ENCODE measurements around the gene AARS2.

The AARS2 gene

DNA sequence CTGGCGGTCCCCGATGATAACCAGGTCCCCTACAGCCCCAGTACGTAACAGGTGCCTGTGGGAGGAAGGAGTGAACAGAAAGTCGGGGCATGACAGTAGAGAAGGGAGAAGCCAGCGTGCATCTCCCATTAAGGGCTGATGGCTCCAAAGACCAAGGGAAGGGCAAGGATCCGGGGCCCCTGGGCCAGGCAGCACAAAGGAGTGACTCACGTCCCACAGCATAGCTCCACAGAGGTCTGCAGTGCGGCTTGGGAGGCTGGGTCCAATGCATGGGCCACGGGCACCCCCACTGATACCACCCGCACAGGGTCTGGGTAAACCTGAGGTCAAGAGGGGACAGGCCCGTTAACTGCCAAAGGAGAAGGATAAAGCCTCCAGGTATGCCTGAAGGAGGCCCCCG, 10.3 kb downstream of the AARS2 start:
- no peak for TF ChIP-seq Cebpa-rat (IDR thresholded peaks at IDR 0.05)
- Histone ChIP-seq H3K27ac (no peak overlapping the region), H4K20me1 (peaks cover 43% of the 10 kb centered on the region), H3K4me1 (no peaks in the 10 kb centered on the region), H3K9me3 (no peaks in the 10 kb centered on the region), H3K4me3 (no peak overlapping the region), H3K9ac (no peak overlapping the region), H3K4me2 (no peak overlapping the region), H3K36me3 (peaks cover 94% of the 10 kb centered on the region), H3K27me3 (peaks cover 19% of the 10 kb centered on the region)

GRCh38 chr6:44301782-44302564, 11.2 kb downstream of the AARS2 start:
- peaks cover 28% of the 10 kb centered on the region for H3K27me3 ChIP-seq
- no peak overlapping the region for H3K4me2 ChIP-seq
- H3K4me3 ChIP-seq: no peak overlapping the region
- H3K36me3 ChIP-seq: peaks cover 86% of the 10 kb centered on the region
- no peaks in the 10 kb centered on the region for H3K4me1 ChIP-seq
- no peaks in the 10 kb centered on the region for H3K9me3 ChIP-seq
- H4K20me1 ChIP-seq: peaks cover 52% of the 10 kb centered on the region
- TF ChIP-seq Cebpa-rat (IDR thresholded peaks at IDR 0.05): no peak
- no peak overlapping the region for H3K9ac ChIP-seq
- H3K27ac ChIP-seq: no peak overlapping the region

DNA sequence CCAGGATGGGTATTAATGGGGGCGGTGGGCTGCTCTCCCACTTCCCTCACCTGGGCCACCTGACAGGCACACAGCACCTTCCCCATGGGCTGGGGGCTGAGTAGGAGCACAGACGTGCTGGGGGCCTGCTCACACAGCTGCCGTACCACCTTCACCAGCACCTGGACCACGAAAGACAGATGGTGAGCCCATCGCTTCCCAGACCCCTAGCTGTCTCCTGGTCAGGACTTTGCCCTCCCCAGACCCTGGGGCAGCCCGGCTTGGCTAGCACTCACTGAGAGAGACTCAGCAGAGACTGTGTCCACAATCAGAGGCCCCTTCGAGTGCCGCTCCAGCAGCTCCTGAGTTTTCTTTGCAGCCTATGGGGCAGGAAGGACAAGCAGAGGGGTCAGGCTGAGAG, 12.0 kb downstream of the AARS2 start:
- no peaks in the 10 kb centered on the region for H3K9me3 ChIP-seq
- no peak overlapping the region for H3K4me3 ChIP-seq
- peaks cover 60% of the 10 kb centered on the region for H4K20me1 ChIP-seq
- H3K27me3 ChIP-seq: peaks cover 37% of the 10 kb centered on the region
- no peak for TF ChIP-seq Cebpa-rat (IDR thresholded peaks at IDR 0.05)
- peaks cover 77% of the 10 kb centered on the region for H3K36me3 ChIP-seq
- no peak overlapping the region for H3K4me2 ChIP-seq
- no peak overlapping the region for H3K9ac ChIP-seq
- H3K4me1 ChIP-seq: no peaks in the 10 kb centered on the region
- no peak overlapping the region for H3K27ac ChIP-seq

DNA sequence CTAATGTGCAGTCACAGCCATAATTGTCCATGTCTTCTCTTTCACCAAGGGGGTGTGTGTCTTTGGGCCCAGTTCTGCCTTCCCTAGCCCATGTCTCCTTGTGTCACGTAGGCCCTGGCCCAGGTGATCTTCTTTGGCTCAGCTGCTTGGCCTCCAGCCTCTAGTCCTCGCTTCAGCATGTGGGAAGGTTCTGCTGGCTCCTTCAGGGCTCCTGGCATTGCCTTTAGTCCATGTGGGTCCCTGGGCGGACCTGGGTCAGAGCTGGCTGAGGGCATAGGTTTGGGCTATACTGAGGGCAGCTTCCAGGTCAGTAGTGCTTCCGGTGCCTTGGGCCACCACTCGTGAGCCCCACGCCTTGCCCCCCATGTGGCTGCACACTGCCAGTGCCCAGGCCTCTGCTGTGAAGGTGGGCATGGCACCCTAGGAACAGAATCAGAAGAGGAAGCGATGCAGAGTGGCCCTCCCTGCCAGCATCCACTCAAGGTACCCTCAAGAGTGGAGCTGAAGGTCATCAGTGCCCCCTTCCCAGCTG, 12.8 kb downstream of the AARS2 start:
- H4K20me1 ChIP-seq: peaks cover 67% of the 10 kb centered on the region
- no peak overlapping the region for H3K9ac ChIP-seq
- no peak overlapping the region for H3K27ac ChIP-seq
- H3K4me1 ChIP-seq: no peaks in the 10 kb centered on the region
- H3K9me3 ChIP-seq: no peaks in the 10 kb centered on the region
- no peak overlapping the region for H3K4me2 ChIP-seq
- H3K36me3 ChIP-seq: peaks cover 70% of the 10 kb centered on the region
- H3K27me3 ChIP-seq: peaks cover 44% of the 10 kb centered on the region
- H3K4me3 ChIP-seq: no peak overlapping the region
- TF ChIP-seq Cebpa-rat (IDR thresholded peaks at IDR 0.05): no peak

GRCh38 chr6:44298864-44299263, 14.3 kb downstream of the AARS2 start:
- H3K4me2 ChIP-seq: no peak overlapping the region
- H3K9me3 ChIP-seq: no peaks in the 10 kb centered on the region
- H3K36me3 ChIP-seq: peaks cover 55% of the 10 kb centered on the region
- peaks cover 50% of the 10 kb centered on the region for H3K27me3 ChIP-seq
- no peak overlapping the region for H3K27ac ChIP-seq
- H3K4me1 ChIP-seq: no peaks in the 10 kb centered on the region
- H3K4me3 ChIP-seq: no peak overlapping the region
- TF ChIP-seq Cebpa-rat (IDR thresholded peaks at IDR 0.05): no peak
- peaks cover 66% of the 10 kb centered on the region for H4K20me1 ChIP-seq
- H3K9ac ChIP-seq: no peak overlapping the region

- no peak overlapping the region for H3K4me2 ChIP-seq
- TF ChIP-seq Cebpa-rat (IDR thresholded peaks at IDR 0.05): no peak
- no peak overlapping the region for H3K4me3 ChIP-seq
- no peak overlapping the region for H3K9ac ChIP-seq
- H3K4me1 ChIP-seq: no peaks in the 10 kb centered on the region
- H3K27ac ChIP-seq: no peak overlapping the region
- H3K27me3 ChIP-seq: peaks cover 50% of the 10 kb centered on the region
- H4K20me1 ChIP-seq: peaks cover 63% of the 10 kb centered on the region
- no peaks in the 10 kb centered on the region for H3K9me3 ChIP-seq
- H3K36me3 ChIP-seq: peaks cover 48% of the 10 kb centered on the region
Observed at GRCh38 chr6:44298055-44298803, 14.9 kb downstream of the AARS2 start.

GRCh38 chr6:44297063-44298038, 15.8 kb downstream of the AARS2 start:
- Histone ChIP-seq H3K4me1 (no peaks in the 10 kb centered on the region), H3K9me3 (no peaks in the 10 kb centered on the region), H3K4me3 (no peak overlapping the region), H4K20me1 (peaks cover 57% of the 10 kb centered on the region), H3K9ac (no peak overlapping the region), H3K4me2 (no peak overlapping the region), H3K27ac (no peak overlapping the region), H3K27me3 (peaks cover 50% of the 10 kb centered on the region), H3K36me3 (peaks cover 39% of the 10 kb centered on the region)
- TF ChIP-seq Cebpa-rat (IDR thresholded peaks at IDR 0.05): no peak

GRCh38 chr6:44294832-44295791, 18.0 kb downstream of the AARS2 start:
- Histone ChIP-seq H3K36me3 (peaks cover 17% of the 10 kb centered on the region), H3K4me2 (no peak overlapping the region), H3K4me1 (no peaks in the 10 kb centered on the region), H3K9me3 (no peaks in the 10 kb centered on the region), H3K27ac (no peak overlapping the region), H3K9ac (no peak overlapping the region), H4K20me1 (peaks cover 50% of the 10 kb centered on the region), H3K4me3 (no peak overlapping the region), H3K27me3 (peaks cover 54% of the 10 kb centered on the region)
- no peak for TF ChIP-seq Cebpa-rat (IDR thresholded peaks at IDR 0.05)

Data from BLaER1 (cell line).